MV-4-11 (cell line): ENCODE results near the gene MAGOH.
"Not testable (repeated sequence)": the region's sequence is repeated elsewhere in the genome, so short reads cannot be mapped to it uniquely, and the experiment has no call there.

Experiments
- DNase-seq: peaks from one replicate; lab custom pipeline; 2025; lab: John Stamatoyannopoulos, UW

Gene MAGOH

DNA sequence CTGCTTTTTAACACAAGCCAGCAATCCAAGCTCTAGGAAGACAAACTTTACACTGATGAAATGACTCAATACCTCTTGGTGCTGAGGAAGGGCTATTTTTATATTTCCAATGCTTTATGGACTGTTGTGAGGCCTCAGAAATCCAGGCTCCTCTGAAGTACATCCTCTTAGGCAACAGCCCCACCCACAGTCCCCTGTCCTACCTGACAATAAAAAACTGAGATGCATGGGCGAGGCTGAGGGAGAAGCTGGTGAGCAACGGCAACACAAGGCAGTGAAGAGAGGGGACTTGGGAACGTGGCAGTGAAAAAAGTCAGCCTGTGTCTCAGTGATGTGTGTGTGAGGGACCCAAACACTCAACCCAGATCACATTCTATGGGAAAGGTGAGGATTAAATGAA lies 51.8 kb downstream of the MAGOH start:
- DNase-seq, result no peak

DNA sequence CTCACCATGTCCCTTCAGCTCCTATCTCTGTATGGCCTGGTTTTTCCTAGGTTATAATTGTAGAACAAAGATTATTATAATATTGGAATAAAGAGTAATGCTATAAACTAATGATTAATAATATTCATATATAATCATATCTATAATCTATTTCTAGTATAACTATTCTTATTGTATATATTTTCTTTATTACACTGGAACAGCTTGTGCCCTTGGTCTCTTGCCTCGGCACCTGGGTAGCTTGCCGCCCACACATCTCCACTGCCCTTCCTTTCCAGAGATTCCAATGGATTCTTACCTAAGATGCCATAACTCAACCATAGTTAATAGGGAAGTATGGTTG lies 52.4 kb downstream of the MAGOH start:
- not testable (repeated sequence) for DNase-seq

GRCh38 chr1:53183095-53183990 lies 55.0 kb downstream of the MAGOH start:
- no peak for DNase-seq

DNA sequence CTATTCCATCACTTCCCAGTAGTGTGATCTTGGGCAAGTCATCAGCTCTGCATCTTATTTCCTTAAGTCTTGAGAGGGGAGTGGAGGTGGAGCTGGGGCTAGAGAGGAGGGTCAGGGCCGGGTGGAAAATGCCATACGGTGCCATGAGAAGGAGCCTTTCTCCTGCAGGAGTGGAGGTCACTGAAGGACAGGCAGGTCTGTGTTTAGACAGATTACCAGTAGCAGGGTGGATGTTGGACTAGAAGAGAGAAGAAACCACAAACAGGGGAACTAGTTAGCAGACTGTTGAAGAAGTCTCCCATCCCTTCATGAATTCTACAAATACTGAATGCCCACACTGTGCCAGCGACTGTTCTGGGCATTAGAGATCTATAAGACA lies 55.6 kb downstream of the MAGOH start:
- DNase-seq, result no peak

- DNase-seq, result peak; percentile 28
These were observed 56.2 kb downstream of the MAGOH start for GRCh38 chr1:53182111-53182593.

DNA sequence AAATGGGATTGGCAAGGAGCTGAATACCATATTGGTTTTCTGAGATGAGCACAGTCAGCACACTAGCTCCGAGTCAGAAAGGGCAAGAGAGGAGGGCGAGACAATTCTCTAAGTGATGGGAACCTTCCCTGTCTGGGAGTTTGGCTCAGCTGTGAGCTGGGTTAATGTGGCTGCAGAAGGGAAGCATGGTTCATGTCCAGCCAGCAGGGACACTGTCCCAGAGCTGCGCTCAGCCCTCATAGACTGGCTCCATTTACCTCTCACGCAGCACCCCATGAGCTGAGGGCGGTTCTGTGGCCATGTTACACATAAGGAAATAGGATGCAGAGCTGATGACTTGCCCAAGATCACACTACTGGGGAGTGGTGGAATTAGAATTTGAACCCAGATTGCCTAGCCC lies 57.4 kb downstream of the MAGOH start:
- DNase-seq, result no peak

DNA sequence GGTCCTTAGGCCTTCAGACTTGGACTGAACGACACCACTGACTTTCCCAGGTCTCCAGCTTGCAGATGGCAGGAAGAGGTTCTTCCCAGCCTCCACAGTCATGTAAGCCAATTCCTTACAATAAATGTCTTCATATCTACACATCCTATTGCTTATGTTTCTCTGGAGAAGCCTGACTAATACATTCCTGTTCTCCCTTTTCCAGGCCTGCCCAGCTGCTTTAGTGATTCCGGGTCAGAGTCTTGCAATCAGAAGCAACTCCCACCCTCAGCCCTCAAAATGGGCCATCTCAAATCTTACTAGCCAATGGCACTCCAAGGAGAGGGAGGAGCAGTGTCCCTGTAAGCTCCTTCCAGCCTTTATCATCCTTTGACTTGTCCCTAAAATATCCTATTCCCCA lies 58.1 kb downstream of the MAGOH start:
- DNase-seq, result no peak
